HG02981 (cell line): ENCODE data around the gene MIB1.
"Not testable (repeated sequence)": the region's sequence is repeated elsewhere in the genome, so short reads cannot be mapped to it uniquely, and the experiment has no call there.

Source experiments
- ATAC-seq: cut with Tn5 transposase; IDR thresholded peaks from one replicate; pipeline ENCODE4 v1.9.1; 2021; ENCODE audit warnings: mild to moderate bottlenecking, moderate library complexity; ENCODE audit not compliant: unreplicated experiment

The MIB1 gene

GRCh38 chr18:21743166-21743832 is 2.7 kb downstream of the MIB1 start:
- ATAC-seq = no peak

- ATAC-seq = no peak
Observed at GRCh38 chr18:21745231-21745630, 4.6 kb downstream of the MIB1 start.

GRCh38 chr18:21747268-21747667 is 6.7 kb downstream of the MIB1 start:
- no peak for ATAC-seq

- no peak for ATAC-seq
Observed at GRCh38 chr18:21747764-21748693, 7.4 kb downstream of the MIB1 start.

GRCh38 chr18:21757833-21758232 is 17.2 kb downstream of the MIB1 start:
- ATAC-seq = no peak

- ATAC-seq = no peak
Observed at GRCh38 chr18:21759836-21760235, 19.2 kb downstream of the MIB1 start.

- ATAC-seq = no peak
Observed at GRCh38 chr18:21760321-21760720, 19.7 kb downstream of the MIB1 start.

- ATAC-seq = no peak
Observed at GRCh38 chr18:21761471-21762115, 21.0 kb downstream of the MIB1 start.

GRCh38 chr18:21762181-21762772 is 21.7 kb downstream of the MIB1 start:
- ATAC-seq = no peak

- ATAC-seq = no peak
Observed at GRCh38 chr18:21763846-21764646, 23.5 kb downstream of the MIB1 start.

GRCh38 chr18:21769206-21769605 is 28.6 kb downstream of the MIB1 start:
- no peak for ATAC-seq

- ATAC-seq = no peak
Observed at GRCh38 chr18:21774722-21775121, 34.1 kb downstream of the MIB1 start.

- peak; percentile 61 for ATAC-seq
Observed at GRCh38 chr18:21777814-21778213, 37.2 kb downstream of the MIB1 start.

- no peak for ATAC-seq
Observed at GRCh38 chr18:21786526-21786925, 45.9 kb downstream of the MIB1 start.

- ATAC-seq = not testable (repeated sequence)
Observed at GRCh38 chr18:21796089-21796488, 55.5 kb downstream of the MIB1 start.

GRCh38 chr18:21798126-21798525 is 57.5 kb downstream of the MIB1 start:
- ATAC-seq = no peak

GRCh38 chr18:21799721-21800120 is 59.1 kb downstream of the MIB1 start:
- ATAC-seq = no peak

- ATAC-seq = no peak
Observed at GRCh38 chr18:21803495-21803894, 62.9 kb downstream of the MIB1 start.

- no peak for ATAC-seq
Observed at GRCh38 chr18:21805771-21806366, 65.3 kb downstream of the MIB1 start.

- ATAC-seq = no peak
Observed at GRCh38 chr18:21808185-21808584, 67.6 kb downstream of the MIB1 start.
